Activated T-cell treated with anti-CD3 and anti-CD28 coated beads for 4 hours (primary cell): ENCODE measurements around the gene GGACT.

Source experiments
- DNase-seq: peaks from one replicate; pipeline ENCODE4 v3.0.0-alpha.2; 2020

GGACT gene

GRCh38 chr13:100510208-100510957 lies 78.2 kb downstream of the GGACT start:
- no peak for DNase-seq

- no peak for DNase-seq
Observed at GRCh38 chr13:100508996-100509395, 79.6 kb downstream of the GGACT start.

- DNase-seq: no peak
Observed at GRCh38 chr13:100508455-100508854, 80.1 kb downstream of the GGACT start.

- DNase-seq: no peak
Observed at GRCh38 chr13:100506600-100507422, 81.8 kb downstream of the GGACT start.

GRCh38 chr13:100506154-100506553 lies 82.4 kb downstream of the GGACT start:
- DNase-seq: peak; percentile 12

DNA sequence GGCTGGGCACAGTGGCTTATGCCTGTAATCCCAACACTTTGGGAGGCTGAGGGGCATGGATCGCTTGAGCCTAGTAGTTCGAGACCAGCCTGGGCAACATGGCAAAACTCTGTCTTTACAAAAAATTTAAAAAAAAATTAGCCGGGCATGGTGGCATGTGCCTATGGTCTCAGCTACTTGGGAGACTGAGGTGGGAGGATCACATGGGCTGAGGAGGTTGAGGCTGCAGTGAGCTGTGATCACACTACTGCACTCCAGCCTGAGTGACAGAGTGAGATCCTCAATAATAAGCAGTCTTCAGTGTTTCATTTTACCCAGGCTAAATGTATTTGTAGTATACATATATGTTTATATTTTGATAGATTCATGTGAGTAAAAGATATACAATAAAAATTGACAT lies 85.0 kb downstream of the GGACT start:
- no peak for DNase-seq

- DNase-seq: no peak
Observed at GRCh38 chr13:100502446-100502845, 86.1 kb downstream of the GGACT start.

GRCh38 chr13:100497389-100497788 lies 91.2 kb downstream of the GGACT start:
- DNase-seq: no peak

DNA sequence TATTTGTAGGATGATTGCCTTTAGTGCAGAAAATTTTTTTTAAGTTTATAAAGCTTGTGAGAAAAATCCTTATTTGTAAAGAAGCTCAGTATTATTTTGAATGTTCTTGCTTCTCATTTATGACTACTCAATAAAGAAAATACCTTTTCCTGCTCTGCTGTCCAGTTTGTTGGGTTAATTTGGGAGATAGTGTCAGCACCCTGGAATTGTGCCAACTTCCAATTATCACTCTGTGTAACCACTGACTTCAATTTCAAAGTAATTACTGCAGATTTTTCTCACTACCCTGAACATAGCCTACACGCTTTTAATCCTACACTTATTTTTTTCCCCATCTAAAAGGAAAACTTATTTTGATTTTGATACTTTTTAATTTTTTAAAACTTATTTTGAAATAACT lies 93.1 kb downstream of the GGACT start:
- no peak for DNase-seq

DNA sequence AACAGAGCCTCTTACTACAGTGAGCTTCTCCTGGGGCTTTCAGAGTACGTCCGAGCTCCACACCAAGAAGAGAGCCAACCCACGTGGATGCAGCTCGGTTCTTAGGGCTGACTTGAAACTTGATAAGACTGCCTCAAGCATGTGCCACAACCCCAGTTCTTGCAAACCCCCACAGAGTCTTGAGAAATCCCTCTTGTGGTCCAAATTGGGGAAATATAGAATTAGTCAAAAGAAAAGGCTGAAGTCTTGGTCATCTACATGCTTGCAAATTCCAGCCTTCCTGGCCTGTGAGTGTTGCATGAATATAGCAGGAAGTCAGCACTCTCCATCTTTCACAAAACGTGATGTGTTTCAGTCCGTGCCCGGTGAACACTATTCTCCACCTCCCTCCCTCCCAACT lies 95.2 kb downstream of the GGACT start:
- DNase-seq: no peak

- no peak for DNase-seq
Observed at GRCh38 chr13:100491164-100491842, 97.3 kb downstream of the GGACT start.

DNA sequence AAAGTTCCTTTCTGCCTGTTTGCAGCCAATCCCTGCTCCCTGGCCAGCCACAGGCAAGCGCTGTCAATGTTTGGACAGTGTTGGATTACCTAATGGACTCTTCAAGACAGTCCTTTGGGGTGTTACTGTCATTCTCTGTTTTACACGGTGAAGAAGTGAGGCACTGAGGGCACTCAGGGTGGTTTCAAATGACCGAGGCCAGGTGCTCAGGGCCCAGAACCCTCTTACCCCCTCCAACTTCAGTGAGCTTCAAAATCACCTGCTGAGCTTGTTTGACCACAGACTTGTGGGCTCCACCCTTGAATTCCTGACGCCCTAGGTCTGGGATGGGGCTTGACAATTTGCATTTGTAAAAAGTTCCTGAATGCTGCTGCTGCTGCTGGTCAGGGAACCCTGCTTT lies 97.9 kb downstream of the GGACT start:
- no peak for DNase-seq

DNA sequence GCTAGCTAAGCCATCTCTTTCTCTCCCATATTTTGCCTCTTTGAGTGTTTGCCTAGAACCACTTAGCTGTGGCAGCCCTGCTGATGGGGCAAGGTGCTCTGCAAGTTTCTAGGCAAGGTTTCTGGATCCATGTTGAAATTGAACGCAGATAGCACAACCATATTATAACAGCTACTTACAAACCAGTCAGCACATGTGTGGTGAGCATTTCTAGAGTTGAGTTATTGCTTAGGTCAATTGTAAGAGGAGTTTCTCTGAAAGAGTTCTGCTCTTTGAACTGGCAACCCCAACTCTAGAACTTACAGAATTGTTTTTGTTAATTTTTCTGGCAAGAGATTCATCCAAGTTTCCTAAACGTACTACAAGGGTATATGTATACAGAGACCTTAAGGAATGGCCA lies 103.3 kb downstream of the GGACT start:
- no peak for DNase-seq

DNA sequence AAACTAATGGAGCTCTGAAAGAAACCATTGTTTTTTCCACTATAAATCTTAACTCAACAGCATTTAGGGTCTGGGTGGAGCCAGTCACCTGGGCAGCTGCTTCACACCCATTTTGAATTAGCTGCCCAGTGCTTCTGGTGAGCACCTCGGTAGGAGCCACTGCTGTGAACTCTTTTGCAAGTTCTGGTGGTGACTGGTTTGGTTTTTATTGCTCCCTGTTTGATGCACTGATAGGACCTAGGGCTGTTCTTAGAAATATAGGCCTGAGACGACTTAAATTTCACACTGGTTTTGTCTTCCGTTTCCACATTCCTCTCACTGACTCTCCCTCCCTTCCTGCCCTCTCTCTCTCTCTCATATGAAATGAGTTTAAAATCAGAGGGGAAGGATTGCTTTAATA lies 103.9 kb downstream of the GGACT start:
- no peak for DNase-seq

DNA sequence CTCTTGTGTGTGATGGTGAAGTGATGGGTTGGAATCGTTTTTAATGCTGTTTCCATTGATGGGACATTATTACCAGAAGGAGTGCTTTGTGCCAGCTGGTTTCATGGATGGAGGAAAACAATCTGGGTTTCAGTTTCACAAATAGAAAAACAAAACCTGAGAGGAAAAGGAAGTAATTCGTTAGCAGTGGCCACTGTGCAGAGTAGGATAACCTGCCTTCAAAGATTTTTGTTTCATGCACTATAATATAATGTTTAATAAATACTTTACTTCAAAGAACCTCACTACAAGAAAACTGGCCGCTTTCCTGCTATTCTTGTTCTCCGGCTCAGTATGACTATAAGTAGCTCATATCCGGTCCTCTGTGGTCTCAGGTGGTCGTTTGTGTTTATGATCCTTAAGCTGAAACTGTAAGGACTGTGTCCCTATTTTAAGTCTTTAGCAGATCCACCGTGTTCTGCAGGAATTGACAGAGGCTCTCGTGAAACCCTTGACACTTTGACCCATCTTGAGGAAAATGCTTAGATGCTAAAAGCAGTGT lies 104.7 kb downstream of the GGACT start:
- DNase-seq: no peak

DNA sequence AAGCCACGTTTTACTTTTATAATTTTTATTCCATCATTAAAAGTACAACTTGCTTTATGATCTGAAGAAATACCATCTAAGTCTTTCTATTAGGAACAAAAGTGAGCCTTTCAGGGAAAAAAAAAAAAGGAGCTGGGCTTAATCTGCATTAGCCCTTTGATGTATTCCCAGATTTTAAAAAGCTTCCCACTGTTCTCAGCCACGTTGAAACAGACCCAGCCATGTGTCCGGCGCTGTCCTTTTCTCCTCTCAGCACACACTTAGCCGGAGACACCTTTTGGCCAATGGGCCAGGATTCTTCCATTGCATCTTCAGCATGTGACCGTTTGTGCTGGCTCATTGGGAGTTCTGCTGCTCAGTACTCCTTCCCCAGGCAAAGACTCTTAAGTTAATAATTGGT lies 105.5 kb downstream of the GGACT start:
- DNase-seq: no peak

GRCh38 chr13:100480676-100481075 lies 107.9 kb downstream of the GGACT start:
- no peak for DNase-seq
